Measurements from ENCODE around the gene ADAMTS3. TPM values are rescaled to one million over a fixed set of nuclear protein-coding genes. Genes with fewer than 3 reads are reported as not detected.

The ADAMTS3 gene
- total RNA-seq, 1 donor from 2014 or later = 2.7 TPM

GRCh38 chr4:72340803-72341431 is 228.1 kb downstream of the ADAMTS3 start:
- no peak overlapping the region for H3K27ac Mint-ChIP-seq (ENCODE audit: unreplicated experiment)
- H3K9me3 Mint-ChIP-seq = no peaks in the 10 kb centered on the region
- H3K4me3 Mint-ChIP-seq = no peak overlapping the region
- no peak for DNase-seq (ENCODE audit: low read depth, low spot score)
- no peaks in the 10 kb centered on the region for H3K4me1 Mint-ChIP-seq
- H3K36me3 Mint-ChIP-seq (ENCODE audit: low read depth) = no peaks in the 10 kb centered on the region
- TF ChIP-seq, protein P1, sequence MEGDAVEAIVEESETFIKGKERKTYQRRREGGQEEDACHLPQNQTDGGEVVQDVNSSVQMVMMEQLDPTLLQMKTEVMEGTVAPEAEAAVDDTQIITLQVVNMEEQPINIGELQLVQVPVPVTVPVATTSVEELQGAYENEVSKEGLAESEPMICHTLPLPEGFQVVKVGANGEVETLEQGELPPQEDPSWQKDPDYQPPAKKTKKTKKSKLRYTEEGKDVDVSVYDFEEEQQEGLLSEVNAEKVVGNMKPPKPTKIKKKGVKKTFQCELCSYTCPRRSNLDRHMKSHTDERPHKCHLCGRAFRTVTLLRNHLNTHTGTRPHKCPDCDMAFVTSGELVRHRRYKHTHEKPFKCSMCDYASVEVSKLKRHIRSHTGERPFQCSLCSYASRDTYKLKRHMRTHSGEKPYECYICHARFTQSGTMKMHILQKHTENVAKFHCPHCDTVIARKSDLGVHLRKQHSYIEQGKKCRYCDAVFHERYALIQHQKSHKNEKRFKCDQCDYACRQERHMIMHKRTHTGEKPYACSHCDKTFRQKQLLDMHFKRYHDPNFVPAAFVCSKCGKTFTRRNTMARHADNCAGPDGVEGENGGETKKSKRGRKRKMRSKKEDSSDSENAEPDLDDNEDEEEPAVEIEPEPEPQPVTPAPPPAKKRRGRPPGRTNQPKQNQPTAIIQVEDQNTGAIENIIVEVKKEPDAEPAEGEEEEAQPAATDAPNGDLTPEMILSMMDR (conservative IDR thresholded peaks at IDR 0.05) = peak; percentile 26
- H3K27me3 Mint-ChIP-seq (ENCODE audit: low read depth) = no peaks in the 10 kb centered on the region

DNA sequence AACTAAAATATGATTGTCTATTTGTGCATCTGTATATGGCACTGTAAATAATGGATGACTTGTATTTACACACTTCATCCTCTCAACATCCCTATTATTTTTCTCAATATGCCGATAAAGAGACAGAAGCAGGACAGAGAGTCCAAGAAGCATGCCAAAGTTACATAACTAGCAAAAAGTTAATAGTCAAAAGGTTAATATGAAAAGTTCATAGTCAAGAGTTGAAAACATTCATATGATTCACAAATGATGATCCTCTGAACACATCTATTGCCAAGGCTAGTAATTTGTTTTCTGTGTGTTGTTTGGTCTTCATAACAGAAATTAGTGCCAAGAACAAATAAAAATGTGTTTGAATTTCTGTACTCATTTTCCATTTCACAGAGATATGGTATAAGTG is 231.0 kb downstream of the ADAMTS3 start:
- no peaks in the 10 kb centered on the region for H3K27me3 Mint-ChIP-seq (ENCODE audit: low read depth)
- H3K27ac Mint-ChIP-seq (ENCODE audit: unreplicated experiment) = no peak overlapping the region
- TF ChIP-seq, protein P1 (conservative IDR thresholded peaks at IDR 0.05) = no peak
- no peaks in the 10 kb centered on the region for H3K9me3 Mint-ChIP-seq
- no peak for DNase-seq (ENCODE audit: low read depth, low spot score)
- no peak overlapping the region for H3K4me3 Mint-ChIP-seq
- no peaks in the 10 kb centered on the region for H3K36me3 Mint-ChIP-seq (ENCODE audit: low read depth)
- H3K4me1 Mint-ChIP-seq = no peaks in the 10 kb centered on the region

DNA sequence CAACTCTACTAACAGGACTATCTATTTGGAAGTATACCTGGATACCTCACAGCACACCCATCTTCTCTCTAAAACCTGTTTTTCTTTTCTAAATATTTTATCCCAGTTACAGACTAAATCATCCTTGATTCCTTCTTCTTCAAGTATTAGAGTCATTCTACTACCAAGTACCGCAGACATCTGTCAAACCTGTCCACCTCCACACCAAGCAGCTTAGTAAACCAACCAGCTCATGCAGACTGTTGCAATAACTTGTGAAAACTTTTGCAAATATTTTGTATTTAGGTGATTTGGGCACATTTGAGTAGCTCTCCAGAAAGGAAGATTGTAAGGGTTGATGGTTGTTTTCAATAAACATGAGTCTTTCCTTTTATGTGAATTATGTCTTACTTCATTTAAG is 238.6 kb downstream of the ADAMTS3 start:
- Mint-ChIP-seq H3K36me3 (ENCODE audit: low read depth) (no peaks in the 10 kb centered on the region), H3K27ac (ENCODE audit: unreplicated experiment) (no peak overlapping the region), H3K4me3 (no peak overlapping the region), H3K4me1 (peaks cover 5% of the 10 kb centered on the region), H3K27me3 (ENCODE audit: low read depth) (no peaks in the 10 kb centered on the region), H3K9me3 (no peaks in the 10 kb centered on the region)
- TF ChIP-seq, protein P1 (conservative IDR thresholded peaks at IDR 0.05) = no peak
- no peak for DNase-seq (ENCODE audit: low read depth, low spot score)

GRCh38 chr4:72326692-72327632 is 242.1 kb downstream of the ADAMTS3 start:
- Mint-ChIP-seq H3K4me3 (no peak overlapping the region), H3K36me3 (ENCODE audit: low read depth) (no peaks in the 10 kb centered on the region), H3K4me1 (peaks cover 26% of the 10 kb centered on the region), H3K27me3 (ENCODE audit: low read depth) (no peaks in the 10 kb centered on the region), H3K9me3 (no peaks in the 10 kb centered on the region), H3K27ac (ENCODE audit: unreplicated experiment) (no peak overlapping the region)
- DNase-seq (ENCODE audit: low read depth, low spot score) = no peak
- TF ChIP-seq, protein P1 (conservative IDR thresholded peaks at IDR 0.05) = peak; percentile 83

DNA sequence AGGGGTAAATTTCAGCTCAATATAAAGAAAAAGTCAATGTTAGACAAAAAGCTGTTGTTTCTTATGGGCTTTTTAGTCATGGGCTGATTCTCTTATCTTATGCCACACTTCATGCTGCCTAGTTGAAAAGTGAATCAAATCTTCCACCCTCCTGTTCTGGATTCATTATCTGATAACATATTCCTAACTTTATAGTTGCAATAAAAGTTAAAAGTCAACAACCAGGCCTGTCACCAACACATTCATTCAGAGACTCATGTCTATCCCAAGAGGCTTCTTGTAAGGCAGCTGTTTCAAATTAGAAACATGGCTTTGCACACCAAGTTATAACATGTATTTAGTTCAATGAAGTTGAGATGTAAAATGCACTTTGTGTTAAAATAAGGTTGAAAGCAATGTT is 243.8 kb downstream of the ADAMTS3 start:
- H3K36me3 Mint-ChIP-seq (ENCODE audit: low read depth) = no peaks in the 10 kb centered on the region
- DNase-seq (ENCODE audit: low read depth, low spot score) = no peak
- H3K27ac Mint-ChIP-seq (ENCODE audit: unreplicated experiment) = no peak overlapping the region
- no peaks in the 10 kb centered on the region for H3K9me3 Mint-ChIP-seq
- no peak overlapping the region for H3K4me3 Mint-ChIP-seq
- no peaks in the 10 kb centered on the region for H3K27me3 Mint-ChIP-seq (ENCODE audit: low read depth)
- H3K4me1 Mint-ChIP-seq = peaks cover 32% of the 10 kb centered on the region
- TF ChIP-seq, protein P1 (conservative IDR thresholded peaks at IDR 0.05) = no peak
